ENCODE data around the gene CXCL8. TPM values are rescaled to one million over a fixed set of nuclear protein-coding genes. Genes with fewer than 3 reads are reported as not detected.

The CXCL8 gene
- total and polyA plus RNA-seq, 9 of the 15 experiments (the other 6 are each of a cell fraction or from before 2014, with no cell fraction given): 1.6 to 7.7 (median 3.3) TPM

- no peak for TF ChIP-seq MLX (CRISPR knock-in tag; conservative IDR thresholded peaks at IDR 0.05)
- peak; percentile 56 for TF ChIP-seq PML (IDR thresholded peaks at IDR 0.05; ENCODE audit: low read length)
- no peak for TF ChIP-seq ZNF232 (CRISPR knock-in tag; IDR thresholded peaks at IDR 0.05)
- TF ChIP-seq HDAC2 (IDR thresholded peaks at IDR 0.05): peak; percentile 81
- no peak for TF ChIP-seq CHD4 (IDR thresholded peaks at IDR 0.05; ENCODE audit: insufficient read depth, insufficient replicate concordance, low read depth, low read length, poor library complexity, severe bottlenecking)
- peak; percentile 95 for TF ChIP-seq ATF3 (IDR thresholded peaks at IDR 0.05)
- no peak for TF ChIP-seq ATF3 (CRISPR knock-in tag; conservative IDR thresholded peaks at IDR 0.05)
- 0 out of 2 replicates have a peak, but pooled peaks have one; percentile 14 for TF ChIP-seq ZNF449 (CRISPR knock-in tag; IDR thresholded peaks at IDR 0.05)
- no peak for TF ChIP-seq ZFP36 (IDR thresholded peaks at IDR 0.05; ENCODE audit: low read depth, low read length, partially characterized antibody)
- peak; percentile 42 for TF ChIP-seq TAL1 (IDR thresholded peaks at IDR 0.05)
- TF ChIP-seq ZBTB11 (CRISPR knock-in tag; IDR thresholded peaks at IDR 0.05): no peak
- TF ChIP-seq MAFF (IDR thresholded peaks at IDR 0.05; ENCODE audit: low read length): peak; percentile 88
- TF ChIP-seq MXI1 (IDR thresholded peaks at IDR 0.05; ENCODE audit: low read depth, low read length): no peak
- peak; percentile 67 for TF ChIP-seq NEUROD1 (IDR thresholded peaks at IDR 0.05; ENCODE audit: borderline replicate concordance, low read depth, low read length, partially characterized antibody)
- peak; percentile 84 for TF ChIP-seq SOX6 (IDR thresholded peaks at IDR 0.05)
- TF ChIP-seq ZNF512 (tag; IDR thresholded peaks at IDR 0.05): no peak
- TF ChIP-seq ATF7 (IDR thresholded peaks at IDR 0.05): peak; percentile 81
- no peak for TF ChIP-seq GATAD2A (IDR thresholded peaks at IDR 0.05)
- 0 out of 2 replicates have a peak, but pooled peaks have one; percentile 20 for TF ChIP-seq GATAD2B (IDR thresholded peaks at IDR 0.05; ENCODE audit: borderline replicate concordance)
These were observed 35.9 kb upstream of the CXCL8 start (continued) for GRCh38 chr4:73704314-73705055.
